GM12864 (cell line): ENCODE results near the gene NR2F1-AS1.
"Not testable (repeated sequence)": the region's sequence is repeated elsewhere in the genome, so short reads cannot be mapped to it uniquely, and the experiment has no call there.

Source experiments
- DNase-seq: peaks from one replicate; pipeline ENCODE4 v3.0.0-alpha.2; 2011; ENCODE audit warnings: low read depth
- H3K4me3 ChIP-seq: 2 replicates; pipeline ENCODE4 v1.5.1; 2011; ENCODE audit warnings: mild to moderate bottlenecking, low read depth, low read length, control low read depth
- TF ChIP-seq, protein P1 (sequence below): IDR thresholded peaks from 2 replicates; pipeline ENCODE4 v1.5.1; 2011; ENCODE audit warnings: low read depth, mild to moderate bottlenecking, moderate library complexity, low read length, control low read depth, inconsistent platforms; ENCODE audit errors: missing control alignments

Gene NR2F1-AS1

DNA sequence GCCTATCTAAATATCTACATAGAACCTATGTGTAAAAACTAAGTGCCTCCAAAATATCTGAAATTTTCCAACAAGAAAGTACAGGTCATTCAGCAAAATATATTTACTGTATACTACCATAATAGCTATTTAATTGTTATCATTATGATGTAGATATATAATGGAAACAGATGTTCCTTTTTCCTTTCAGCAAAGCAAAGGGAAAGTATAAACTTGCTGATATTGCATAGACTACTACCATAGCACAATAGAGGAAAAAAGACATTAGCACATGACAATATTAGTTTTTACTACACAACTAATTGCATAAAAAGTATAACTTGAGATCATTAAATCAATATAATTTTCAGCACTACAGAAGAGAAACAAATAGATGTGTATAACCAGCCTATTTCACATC, 14.9 kb downstream of the NR2F1-AS1 start:
- H3K4me3 ChIP-seq, result no peak overlapping the region
- no peak for DNase-seq
- TF ChIP-seq, protein P1, sequence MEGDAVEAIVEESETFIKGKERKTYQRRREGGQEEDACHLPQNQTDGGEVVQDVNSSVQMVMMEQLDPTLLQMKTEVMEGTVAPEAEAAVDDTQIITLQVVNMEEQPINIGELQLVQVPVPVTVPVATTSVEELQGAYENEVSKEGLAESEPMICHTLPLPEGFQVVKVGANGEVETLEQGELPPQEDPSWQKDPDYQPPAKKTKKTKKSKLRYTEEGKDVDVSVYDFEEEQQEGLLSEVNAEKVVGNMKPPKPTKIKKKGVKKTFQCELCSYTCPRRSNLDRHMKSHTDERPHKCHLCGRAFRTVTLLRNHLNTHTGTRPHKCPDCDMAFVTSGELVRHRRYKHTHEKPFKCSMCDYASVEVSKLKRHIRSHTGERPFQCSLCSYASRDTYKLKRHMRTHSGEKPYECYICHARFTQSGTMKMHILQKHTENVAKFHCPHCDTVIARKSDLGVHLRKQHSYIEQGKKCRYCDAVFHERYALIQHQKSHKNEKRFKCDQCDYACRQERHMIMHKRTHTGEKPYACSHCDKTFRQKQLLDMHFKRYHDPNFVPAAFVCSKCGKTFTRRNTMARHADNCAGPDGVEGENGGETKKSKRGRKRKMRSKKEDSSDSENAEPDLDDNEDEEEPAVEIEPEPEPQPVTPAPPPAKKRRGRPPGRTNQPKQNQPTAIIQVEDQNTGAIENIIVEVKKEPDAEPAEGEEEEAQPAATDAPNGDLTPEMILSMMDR, result no peak

DNA sequence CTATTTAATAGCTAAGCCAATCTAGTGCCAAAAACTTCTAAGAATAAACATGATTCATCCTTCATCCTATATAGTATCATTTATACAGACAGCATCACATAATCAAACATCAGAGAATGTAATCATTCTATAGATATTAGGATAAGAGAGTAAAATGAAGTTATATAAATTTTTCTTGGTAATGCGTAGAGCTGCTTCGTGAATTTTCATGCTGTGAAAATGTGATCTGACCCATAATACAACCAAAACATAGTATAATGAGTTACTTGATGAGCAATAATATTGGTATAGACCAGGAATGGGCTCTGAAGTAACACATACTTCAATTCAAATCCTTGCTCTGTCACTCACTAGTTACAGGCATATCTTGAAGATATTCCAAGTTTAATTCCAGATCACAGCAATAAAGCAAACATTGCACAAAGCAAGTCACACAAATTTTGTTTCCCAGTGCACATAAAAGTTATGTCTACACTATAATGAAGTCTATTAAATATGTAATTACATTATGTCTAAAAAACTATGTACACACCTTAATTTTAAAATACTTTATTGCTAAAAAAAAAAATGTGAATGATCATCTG, 23.9 kb downstream of the NR2F1-AS1 start:
- TF ChIP-seq, protein P1, result no peak
- no peak for DNase-seq
- no peak overlapping the region for H3K4me3 ChIP-seq

DNA sequence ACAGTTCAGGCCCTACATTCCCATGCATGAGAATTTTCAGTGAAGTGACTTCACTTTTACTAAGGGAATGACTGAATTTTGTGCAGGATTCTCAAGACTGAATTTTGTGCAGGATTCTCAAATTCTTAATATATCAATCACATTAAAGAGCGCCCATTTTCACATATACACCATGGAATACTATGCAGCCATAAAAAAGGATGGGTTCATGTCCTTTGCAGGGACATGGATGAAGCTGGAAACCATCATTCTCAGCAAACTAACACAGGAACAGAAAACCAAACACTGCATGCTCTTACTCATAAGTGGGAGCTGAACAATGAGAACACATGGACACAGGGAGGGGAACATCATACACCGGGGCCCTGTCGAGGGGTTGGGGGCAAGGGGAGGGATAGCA, 31.4 kb downstream of the NR2F1-AS1 start:
- H3K4me3 ChIP-seq, DNase-seq: not testable (repeated sequence)

DNA sequence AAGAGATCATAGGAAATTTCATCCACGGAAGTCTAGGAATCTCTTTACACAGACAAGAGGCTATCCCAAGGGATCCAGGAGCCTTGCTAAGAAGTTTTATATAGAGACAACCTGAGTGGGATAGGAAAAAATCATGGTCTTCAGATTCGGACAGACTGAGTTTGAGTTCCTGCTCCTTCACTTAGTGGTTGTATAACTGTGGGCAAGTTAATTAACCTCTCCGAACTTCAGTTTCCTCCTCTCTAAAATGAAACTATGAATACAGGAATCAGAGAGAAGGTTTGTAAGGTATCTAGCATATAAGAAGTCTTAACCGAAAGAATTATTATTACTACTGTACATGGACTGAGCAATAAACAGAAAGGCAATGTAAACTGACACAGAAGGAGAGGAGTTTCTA, 35.1 kb downstream of the NR2F1-AS1 start:
- TF ChIP-seq, protein P1, result no peak
- H3K4me3 ChIP-seq, result no peak overlapping the region
- no peak for DNase-seq

DNA sequence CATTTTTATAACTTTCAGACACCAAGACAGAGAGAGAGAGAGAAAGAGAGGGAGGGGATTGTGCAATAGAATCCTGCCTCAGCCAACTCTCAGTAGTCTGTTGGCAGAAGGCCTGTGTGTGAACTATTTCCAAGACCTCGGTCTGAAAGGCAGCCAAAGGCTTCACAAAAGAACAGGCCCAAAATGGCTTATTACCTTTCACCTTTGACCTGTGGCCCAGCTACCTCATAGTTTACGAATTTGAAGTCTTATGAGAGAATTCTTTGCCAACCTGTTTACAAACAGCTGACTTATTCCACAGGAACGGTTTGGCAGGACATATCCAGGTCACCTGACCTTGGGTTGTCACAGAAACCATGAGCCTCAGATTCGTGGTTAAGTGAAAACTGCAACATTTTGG, 48.6 kb downstream of the NR2F1-AS1 start:
- no peak for DNase-seq
- no peak overlapping the region for H3K4me3 ChIP-seq
- TF ChIP-seq, protein P1, result no peak

DNA sequence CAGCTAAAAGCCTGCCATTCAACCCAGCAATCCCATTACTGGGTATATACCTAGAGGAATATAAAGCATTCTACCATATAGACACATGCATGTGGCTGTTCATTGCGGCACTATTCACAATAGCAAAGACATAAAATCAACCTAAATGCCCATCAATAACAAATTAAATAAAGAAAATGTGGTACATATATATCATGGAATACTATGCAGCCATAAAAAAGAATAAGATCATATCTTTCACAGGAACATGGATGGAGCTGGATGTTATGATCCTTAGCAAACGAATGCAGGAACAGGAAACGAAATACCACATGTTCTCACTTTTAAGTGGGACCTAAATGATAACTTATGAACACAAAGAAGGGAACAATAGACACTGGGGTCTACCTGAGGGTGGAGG, 59.2 kb downstream of the NR2F1-AS1 start:
- DNase-seq, H3K4me3 ChIP-seq: not testable (repeated sequence)

DNA sequence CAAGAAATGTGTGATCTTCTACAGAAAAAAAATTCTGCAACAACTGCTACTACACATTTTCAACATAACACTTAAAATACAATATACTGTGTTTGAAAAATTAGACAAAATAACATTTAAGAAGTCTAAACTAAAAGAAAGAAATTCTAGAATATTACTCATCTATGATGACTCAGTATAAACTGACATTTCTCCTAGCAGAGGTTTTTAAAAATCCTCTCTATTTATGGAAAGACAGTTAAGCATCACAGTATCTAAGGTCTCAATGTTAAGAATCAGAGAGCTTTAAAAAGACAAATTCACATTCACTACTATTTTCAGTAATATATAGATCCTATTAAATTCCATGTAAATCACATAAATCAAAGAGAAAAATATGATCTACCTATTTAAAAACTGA, 61.3 kb downstream of the NR2F1-AS1 start:
- no peak overlapping the region for H3K4me3 ChIP-seq
- DNase-seq, result no peak
- TF ChIP-seq, protein P1, result no peak

DNA sequence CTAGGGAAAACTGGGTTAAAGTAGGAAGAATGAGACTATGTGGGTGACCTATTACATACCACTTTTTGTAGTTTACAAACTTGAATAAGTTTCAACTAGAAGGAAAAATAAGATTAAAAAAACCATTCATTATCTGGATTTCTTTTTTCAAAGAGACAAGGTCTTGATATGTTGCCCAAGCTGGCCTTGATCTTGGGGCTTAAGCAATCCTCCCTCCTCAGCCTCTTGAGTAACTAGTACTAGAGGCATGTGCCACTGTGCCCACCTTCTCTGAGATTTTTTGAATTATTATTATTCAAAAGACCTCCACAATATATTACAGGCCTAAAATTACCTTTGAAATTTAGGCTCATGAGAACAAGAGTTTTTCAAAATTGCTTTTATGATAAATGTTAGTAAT, 63.2 kb downstream of the NR2F1-AS1 start:
- no peak for DNase-seq
- TF ChIP-seq, protein P1, result no peak
- no peak overlapping the region for H3K4me3 ChIP-seq
